Natural killer cell (primary cell): ENCODE results near the gene NRG4. TPM values are rescaled to one million over a fixed set of nuclear protein-coding genes. Genes with fewer than 3 reads are reported as not detected.

ENCODE experiments used
- ATAC-seq, 3 donors: fragments of 150-1000 bp in 2 of 3; fragments of 200-7000 bp in 1 of 3; cut with Tn5 transposase; 1 replicate in 1 of 3; 2 replicates in 2 of 3; pipeline ENCODE4 v1.10.0; 2021; ENCODE audit warnings: mild to moderate bottlenecking in 2 of 3, moderate library complexity in 2 of 3
- DNase-seq, 2 donors: peaks; one replicate each; pipeline versions ENCODE4 v3.0.0 to v3.0.0-alpha.2; 2013 to 2021; ENCODE audit warnings: mixed read lengths in 1 of 2
- H3K27ac ChIP-seq: one replicate; pipeline ENCODE4 v1.5.1; 2013; ENCODE audit warnings: mild to moderate bottlenecking, low read length
- H3K27me3 ChIP-seq: one replicate; pipeline ENCODE4 v1.6.1; 2013; ENCODE audit warnings: low read length; ENCODE audit not compliant: control insufficient read depth, insufficient read depth
- H3K36me3 ChIP-seq: one replicate; pipeline ENCODE4 v1.6.1; 2013; ENCODE audit warnings: low read length; ENCODE audit not compliant: control insufficient read depth, insufficient read depth
- H3K4me1 ChIP-seq: one replicate; pipeline ENCODE4 v1.6.1; 2013; ENCODE audit warnings: low read length; ENCODE audit not compliant: control insufficient read depth, insufficient read depth
- H3K4me3 ChIP-seq: one replicate; pipeline ENCODE4 v1.5.1; 2013; ENCODE audit warnings: low read length
- H3K9me3 ChIP-seq: one replicate; pipeline ENCODE4 v1.6.1; 2013; ENCODE audit warnings: low read length; ENCODE audit not compliant: control insufficient read depth, insufficient read depth
- H3K27ac Mint-ChIP-seq, 2 donors: one replicate each; pipeline ENCODE4 v1.8.0; 2022; ENCODE audit warnings: mild to moderate bottlenecking in 2 of 2, mixed read lengths in 2 of 2, moderate library complexity in 1 of 2
- H3K27me3 Mint-ChIP-seq, 2 donors: one replicate each; pipeline ENCODE4 v1.8.0; 2022; ENCODE audit warnings: low read depth in 2 of 2, mixed read lengths in 2 of 2
- H3K36me3 Mint-ChIP-seq: one replicate; pipeline ENCODE4 v1.8.0; 2022; ENCODE audit warnings: mixed read lengths
- H3K4me1 Mint-ChIP-seq, 2 donors: one replicate each; pipeline ENCODE4 v1.8.0; 2022; ENCODE audit warnings: mixed read lengths in 2 of 2
- H3K4me3 Mint-ChIP-seq: one replicate; pipeline ENCODE4 v1.8.0; 2022; ENCODE audit warnings: mild to moderate bottlenecking, moderate library complexity, mixed read lengths
- H3K9me3 Mint-ChIP-seq, 2 donors: one replicate each; pipeline ENCODE4 v1.8.0; 2022; ENCODE audit warnings: mixed read lengths in 2 of 2
- CTCF ChIP-seq: fragments of 200-600 bp; IDR thresholded peaks from one replicate; pipeline ENCODE4 v1.8.0; 2022; ENCODE audit warnings: antibody characterized with exemption
- WGBS: methylation state at CpG from one replicate; pipeline ENCODE4 v1.1.7; 2013; ENCODE audit warnings: missing lambda C conversion rate; ENCODE audit not compliant: insufficient coverage; 5-methylcytosine and 5-hydroxymethylcytosine counted together
- intact Hi-C: fragments of 100-400 bp; cut with micrococcal nuclease; formaldehyde crosslinking; loops from one replicate; pipeline ENCODE4 v1.14.2; 2022
- total RNA-seq, 4 donors: library from RNA; stranded (reverse); fragments of 120-200 nt in 1 of 4; gene quantifications; one replicate each; pipeline versions ENCODE4 v1.2.3 to v1.2.4, GENCODE V29; 2013 to 2022

Gene NRG4
- total RNA-seq, 3 donors from 2014 or later (not counting 1 experiment from before 2014, with no cell fraction given): not detected

GRCh38 chr15:75943246-75943645 is 69.0 kb downstream of the NRG4 start:
- Histone ChIP-seq H3K27me3 (no peaks in the 10 kb centered on the region), H3K9me3 (no peaks in the 10 kb centered on the region), H3K27ac (no peak overlapping the region), H3K36me3 (no peaks in the 10 kb centered on the region), H3K4me3 (no peak overlapping the region), H3K4me1 (no peaks in the 10 kb centered on the region)
- Mint-ChIP-seq H3K27me3 (peaks cover 11 to 16% of the 10 kb centered on the region in 2 donors), H3K36me3 (peaks cover 6% of the 10 kb centered on the region), H3K4me1 (peaks cover 7 to 18% of the 10 kb centered on the region in 2 donors), H3K4me3 (no peak overlapping the region), H3K27ac (no peak overlapping the region), H3K9me3 (no peaks in the 10 kb centered on the region)
- intact Hi-C loops: no loop called here
- WGBS: 76% methylated on average over 4 of the region's 5 CpGs
- ATAC-seq (no peak), DNase-seq (no peak)
- TF ChIP-seq CTCF: no peak

- 96% methylated on average over 3 of the region's 3 CpGs for WGBS
- TF ChIP-seq CTCF: no peak
- Histone ChIP-seq H3K27ac (no peak overlapping the region), H3K4me1 (no peaks in the 10 kb centered on the region), H3K27me3 (no peaks in the 10 kb centered on the region), H3K36me3 (no peaks in the 10 kb centered on the region), H3K4me3 (no peak overlapping the region), H3K9me3 (no peaks in the 10 kb centered on the region)
- Mint-ChIP-seq H3K27me3 (peaks cover 11 to 12% of the 10 kb centered on the region in 2 donors), H3K9me3 (no peaks in the 10 kb centered on the region), H3K4me3 (no peak overlapping the region), H3K4me1 (peaks cover 7 to 18% of the 10 kb centered on the region in 2 donors), H3K36me3 (peaks cover 14% of the 10 kb centered on the region), H3K27ac (no peak overlapping the region)
- no peak for DNase-seq
- intact Hi-C loops: no loop called here
- ATAC-seq: no peak
Measured at GRCh38 chr15:75942464-75942863, 69.8 kb downstream of the NRG4 start.

- H3K36me3 Mint-ChIP-seq: peaks cover 9% of the 10 kb centered on the region
- no peaks in the 10 kb centered on the region for H3K9me3 ChIP-seq
Measured at GRCh38 chr15:75930866-75931265, 81.4 kb downstream of the NRG4 start.

More at GRCh38 chr15:75930866-75931265, 81.4 kb downstream of the NRG4 start:
- H3K27me3 Mint-ChIP-seq: no peaks in the 10 kb centered on the region
- no peak for DNase-seq
- no peak for ATAC-seq
- H3K27ac Mint-ChIP-seq: peak overlapping the region; percentile 47 to 75
- 100% methylated on average over 1 of the region's 2 CpGs for WGBS
- Histone ChIP-seq H3K4me1 (peaks cover 6% of the 10 kb centered on the region), H3K27me3 (no peaks in the 10 kb centered on the region), H3K4me3 (no peak overlapping the region), H3K36me3 (peaks cover 26% of the 10 kb centered on the region), H3K27ac (no peak overlapping the region)
- no peaks in the 10 kb centered on the region for H3K9me3 Mint-ChIP-seq
- intact Hi-C loops: no loop called here
- no peak overlapping the region for H3K4me3 Mint-ChIP-seq
- no peak for TF ChIP-seq CTCF
- peaks cover 41 to 44% of the 10 kb centered on the region in 2 donors for H3K4me1 Mint-ChIP-seq
